ENCODE data around the gene MYG1. TPM values are rescaled to one million over a fixed set of nuclear protein-coding genes. Genes with fewer than 3 reads are reported as not detected.

The MYG1 gene
- total and polyA plus RNA-seq, 8 donors: 25.4 to 76.9 (median 32.0) TPM

DNA sequence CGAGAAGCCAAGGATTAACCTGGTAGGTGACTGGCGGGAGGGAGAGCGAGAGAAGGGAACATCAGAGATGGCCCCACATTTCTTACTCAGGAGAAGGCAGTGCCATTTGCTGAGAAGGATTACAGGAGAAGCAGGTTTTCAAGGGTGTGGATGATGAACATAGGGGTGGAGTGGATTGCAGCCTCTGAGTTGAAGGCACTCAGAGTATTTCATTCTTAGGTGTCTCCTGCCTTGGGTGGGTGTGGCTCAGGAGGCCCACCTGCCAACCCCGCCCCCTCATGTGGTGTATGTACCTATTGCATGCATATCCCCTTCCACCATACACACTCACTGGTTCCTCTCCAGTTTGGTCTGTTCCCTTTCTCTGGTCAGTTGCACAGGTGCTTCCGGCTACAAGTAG is 25.1 kb upstream of the MYG1 start:
- no peak overlapping the region for H3K4me3 ChIP-seq
- no peak overlapping the region for H3K27ac ChIP-seq
- H3K36me3 ChIP-seq: no peaks in the 10 kb centered on the region
- DNase-seq (no peak), FAIRE-seq (no peak), ATAC-seq (no peak)
- no peaks in the 10 kb centered on the region for H3K9me3 ChIP-seq
- intact Hi-C loops (cut with DNase I): no loop called here
- WGBS, 2 donors: 93 to 96% methylated on average over 5 of the region's 5 CpGs
- H3K27me3 ChIP-seq: no peaks in the 10 kb centered on the region
- TF ChIP-seq, protein P1, sequence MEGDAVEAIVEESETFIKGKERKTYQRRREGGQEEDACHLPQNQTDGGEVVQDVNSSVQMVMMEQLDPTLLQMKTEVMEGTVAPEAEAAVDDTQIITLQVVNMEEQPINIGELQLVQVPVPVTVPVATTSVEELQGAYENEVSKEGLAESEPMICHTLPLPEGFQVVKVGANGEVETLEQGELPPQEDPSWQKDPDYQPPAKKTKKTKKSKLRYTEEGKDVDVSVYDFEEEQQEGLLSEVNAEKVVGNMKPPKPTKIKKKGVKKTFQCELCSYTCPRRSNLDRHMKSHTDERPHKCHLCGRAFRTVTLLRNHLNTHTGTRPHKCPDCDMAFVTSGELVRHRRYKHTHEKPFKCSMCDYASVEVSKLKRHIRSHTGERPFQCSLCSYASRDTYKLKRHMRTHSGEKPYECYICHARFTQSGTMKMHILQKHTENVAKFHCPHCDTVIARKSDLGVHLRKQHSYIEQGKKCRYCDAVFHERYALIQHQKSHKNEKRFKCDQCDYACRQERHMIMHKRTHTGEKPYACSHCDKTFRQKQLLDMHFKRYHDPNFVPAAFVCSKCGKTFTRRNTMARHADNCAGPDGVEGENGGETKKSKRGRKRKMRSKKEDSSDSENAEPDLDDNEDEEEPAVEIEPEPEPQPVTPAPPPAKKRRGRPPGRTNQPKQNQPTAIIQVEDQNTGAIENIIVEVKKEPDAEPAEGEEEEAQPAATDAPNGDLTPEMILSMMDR (IDR thresholded peaks at IDR 0.05): no peak
- no peaks in the 10 kb centered on the region for H3K4me1 ChIP-seq

DNA sequence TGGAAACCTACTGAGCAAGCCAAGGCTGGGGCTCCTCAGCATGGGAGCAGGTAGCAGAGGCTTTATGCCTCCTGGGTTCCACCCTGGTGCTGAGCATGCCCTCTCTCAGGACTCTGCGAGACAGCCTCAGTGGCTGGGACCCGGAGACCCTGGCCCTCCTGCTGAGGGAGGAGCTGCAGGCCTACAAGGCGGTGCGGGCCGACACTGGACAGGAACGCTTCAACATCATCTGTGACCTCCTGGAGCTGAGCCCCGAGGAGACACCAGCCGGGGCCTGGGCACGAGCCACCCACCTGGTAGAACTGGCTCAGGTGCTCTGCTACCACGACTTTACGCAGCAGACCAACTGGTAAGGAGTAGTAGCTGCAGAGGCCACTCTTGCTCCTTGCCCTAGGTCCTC is 23.0 kb upstream of the MYG1 start:
- intact Hi-C loops (cut with DNase I): no loop called here
- TF ChIP-seq, protein P1 (IDR thresholded peaks at IDR 0.05): no peak
- Histone ChIP-seq H3K27ac (no peak overlapping the region), H3K9me3 (no peaks in the 10 kb centered on the region), H3K27me3 (no peaks in the 10 kb centered on the region), H3K36me3 (no peaks in the 10 kb centered on the region), H3K4me3 (no peak overlapping the region), H3K4me1 (no peaks in the 10 kb centered on the region)
- DNase-seq (no peak), ATAC-seq (no peak), FAIRE-seq (no peak)
- WGBS, 2 donors: 95 to 99% methylated on average over 11 of the region's 11 CpGs

DNA sequence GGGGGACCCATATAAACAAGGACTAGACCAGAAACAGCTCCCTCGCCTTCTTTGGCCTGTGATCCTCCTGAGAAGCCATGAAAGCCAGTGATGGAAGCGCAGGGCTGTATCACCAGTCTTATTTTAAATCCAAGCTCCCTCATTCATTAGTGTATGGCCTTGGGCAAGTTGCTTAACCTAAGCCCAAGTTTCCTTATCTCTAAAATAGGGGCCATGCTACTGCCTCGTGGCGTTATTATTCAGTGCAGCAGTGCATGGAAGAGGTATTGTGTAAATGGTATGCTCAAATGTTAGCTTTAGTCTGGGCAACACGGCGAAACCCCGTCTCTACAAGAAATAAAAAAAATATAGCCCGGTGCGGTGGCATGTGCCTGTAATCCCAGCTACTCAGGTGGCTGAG is 21.5 kb upstream of the MYG1 start:
- no peak overlapping the region for H3K27ac ChIP-seq
- DNase-seq (no peak), FAIRE-seq (no peak), ATAC-seq (no peak)
- TF ChIP-seq, protein P1 (IDR thresholded peaks at IDR 0.05): no peak
- intact Hi-C loops (cut with DNase I): no loop called here
- 84 to 86% methylated on average over 9 of the region's 9 CpGs for WGBS, 2 donors
- H3K4me1 ChIP-seq: no peaks in the 10 kb centered on the region
- H3K27me3 ChIP-seq: no peaks in the 10 kb centered on the region
- no peak overlapping the region for H3K4me3 ChIP-seq
- no peaks in the 10 kb centered on the region for H3K9me3 ChIP-seq
- H3K36me3 ChIP-seq: no peaks in the 10 kb centered on the region

DNA sequence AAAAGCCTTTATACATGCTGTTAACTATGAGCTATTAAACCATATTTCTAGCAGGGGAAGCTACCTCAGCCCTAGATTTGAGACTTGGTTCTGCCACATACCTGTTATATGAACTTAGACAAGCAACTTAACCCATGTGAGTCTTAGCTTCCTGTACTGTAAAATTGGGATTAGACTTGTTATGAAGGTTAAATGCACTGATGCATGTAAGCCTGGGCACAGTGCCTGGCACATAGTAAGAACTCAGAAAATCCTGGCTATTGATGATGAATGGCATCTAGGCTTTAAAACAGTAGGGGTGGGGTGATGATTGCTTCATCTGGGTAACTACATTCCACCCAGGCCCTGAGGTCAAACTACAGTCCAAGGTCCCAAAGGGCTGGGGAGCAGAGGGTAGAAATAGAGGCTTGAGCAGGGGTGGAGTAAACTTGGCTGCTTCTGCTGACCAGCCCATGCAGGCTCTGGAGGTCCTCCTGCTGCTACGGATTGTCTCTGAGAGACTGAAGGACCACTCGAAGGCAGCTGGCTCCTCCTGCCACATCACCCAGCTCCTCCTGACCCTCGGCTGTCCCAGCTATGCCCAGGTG is 20.1 kb upstream of the MYG1 start:
- WGBS, 2 donors: 70 to 75% methylated on average over 3 of the region's 3 CpGs
- intact Hi-C loops (cut with DNase I): no loop called here
- Histone ChIP-seq H3K4me1 (no peaks in the 10 kb centered on the region), H3K27me3 (no peaks in the 10 kb centered on the region), H3K27ac (no peak overlapping the region), H3K36me3 (no peaks in the 10 kb centered on the region), H3K9me3 (no peaks in the 10 kb centered on the region), H3K4me3 (no peak overlapping the region)
- TF ChIP-seq, protein P1 (IDR thresholded peaks at IDR 0.05): no peak
- DNase-seq (no peak), FAIRE-seq (no peak), ATAC-seq (no peak)

DNA sequence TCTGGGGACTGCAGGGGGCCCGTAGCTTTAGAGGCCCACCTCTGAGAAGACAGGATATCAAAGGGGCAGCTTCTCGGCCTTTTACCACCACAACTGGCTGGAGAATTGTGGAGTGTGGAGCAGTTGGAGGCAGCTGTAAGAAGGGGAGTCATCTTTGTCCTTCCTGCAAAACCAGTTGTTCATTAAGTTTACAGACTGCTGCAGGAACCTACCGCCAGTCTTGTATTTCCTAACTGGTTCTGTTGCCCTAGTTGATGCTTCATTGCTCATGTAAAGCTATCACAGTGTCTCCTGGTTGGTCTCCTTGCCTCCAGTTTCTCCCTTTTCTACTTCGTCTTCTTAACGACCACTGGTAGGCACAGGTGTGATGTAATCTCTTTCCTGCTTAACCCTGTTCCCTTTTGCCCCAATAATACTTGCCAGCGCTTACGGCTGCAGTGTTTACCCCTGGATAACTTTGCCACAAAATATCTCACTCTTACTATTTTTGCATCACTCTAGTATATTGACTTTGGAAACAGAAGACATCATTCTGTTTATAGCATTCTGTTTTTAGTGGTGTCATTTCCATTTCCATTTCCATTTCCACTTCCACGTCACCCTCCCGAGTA is 19.5 kb upstream of the MYG1 start:
- intact Hi-C loops (cut with DNase I): loop anchor here in 1 of 3 donors (10.0 kb wide), 1 partner anchor 65 kb away; no protein-coding TSS in a partner anchor
- DNase-seq (no peak), ATAC-seq (no peak), FAIRE-seq (no peak)
- Histone ChIP-seq H3K9me3 (no peaks in the 10 kb centered on the region), H3K27ac (no peak overlapping the region), H3K4me1 (no peaks in the 10 kb centered on the region), H3K27me3 (no peaks in the 10 kb centered on the region), H3K4me3 (no peak overlapping the region), H3K36me3 (no peaks in the 10 kb centered on the region)
- TF ChIP-seq, protein P1 (IDR thresholded peaks at IDR 0.05): no peak
- 88% methylated on average over 9 of the region's 9 CpGs for WGBS, 2 donors
